ENCODE measurements around the gene SLC44A2.

GRCh38 chr19:10611907-10612306, 13.4 kb upstream of the SLC44A2 start:
- TF ChIP-seq CTCF (IDR thresholded peaks at IDR 0.05) (no peak), POLR2A (IDR thresholded peaks at IDR 0.05) (no peak)
